HEK293 (cell line): ENCODE measurements around the gene KEAP1.

ENCODE experiments used
- BCL11A ChIP-seq: fragments of 450-650 bp; formaldehyde crosslinking; IDR thresholded peaks from 2 replicates; pipeline ENCODE4 v1.5.1; 2016; ENCODE audit warnings: low read depth, missing biosample characterization, missing genetic modification characterization
- IKZF3 ChIP-seq: fragments of 450-650 bp; IDR thresholded peaks from 2 replicates; pipeline ENCODE4 v1.5.0; 2018; ENCODE audit warnings: missing biosample characterization, mild to moderate bottlenecking, missing genetic modification characterization, moderate library complexity
- SP2 ChIP-seq: fragments of 450-650 bp; formaldehyde crosslinking; IDR thresholded peaks from 2 replicates; pipeline ENCODE4 v1.5.1; 2016; ENCODE audit warnings: missing biosample characterization, missing genetic modification characterization
- TF ChIP-seq, protein P1 (sequence below): fragments of 450-650 bp; formaldehyde crosslinking; IDR thresholded peaks from 2 replicates; pipeline ENCODE4 v1.5.1; 2016; ENCODE audit warnings: missing biosample characterization, missing genetic modification characterization
- TF ChIP-seq, protein P2 (sequence below): fragments of 450-650 bp; formaldehyde crosslinking; IDR thresholded peaks from 2 replicates; pipeline ENCODE4 v1.5.1; 2016; ENCODE audit warnings: missing biosample characterization, missing genetic modification characterization

- TF ChIP-seq, protein P1, sequence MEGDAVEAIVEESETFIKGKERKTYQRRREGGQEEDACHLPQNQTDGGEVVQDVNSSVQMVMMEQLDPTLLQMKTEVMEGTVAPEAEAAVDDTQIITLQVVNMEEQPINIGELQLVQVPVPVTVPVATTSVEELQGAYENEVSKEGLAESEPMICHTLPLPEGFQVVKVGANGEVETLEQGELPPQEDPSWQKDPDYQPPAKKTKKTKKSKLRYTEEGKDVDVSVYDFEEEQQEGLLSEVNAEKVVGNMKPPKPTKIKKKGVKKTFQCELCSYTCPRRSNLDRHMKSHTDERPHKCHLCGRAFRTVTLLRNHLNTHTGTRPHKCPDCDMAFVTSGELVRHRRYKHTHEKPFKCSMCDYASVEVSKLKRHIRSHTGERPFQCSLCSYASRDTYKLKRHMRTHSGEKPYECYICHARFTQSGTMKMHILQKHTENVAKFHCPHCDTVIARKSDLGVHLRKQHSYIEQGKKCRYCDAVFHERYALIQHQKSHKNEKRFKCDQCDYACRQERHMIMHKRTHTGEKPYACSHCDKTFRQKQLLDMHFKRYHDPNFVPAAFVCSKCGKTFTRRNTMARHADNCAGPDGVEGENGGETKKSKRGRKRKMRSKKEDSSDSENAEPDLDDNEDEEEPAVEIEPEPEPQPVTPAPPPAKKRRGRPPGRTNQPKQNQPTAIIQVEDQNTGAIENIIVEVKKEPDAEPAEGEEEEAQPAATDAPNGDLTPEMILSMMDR (tag by site-specific recombination): no peak
- TF ChIP-seq, protein P2, sequence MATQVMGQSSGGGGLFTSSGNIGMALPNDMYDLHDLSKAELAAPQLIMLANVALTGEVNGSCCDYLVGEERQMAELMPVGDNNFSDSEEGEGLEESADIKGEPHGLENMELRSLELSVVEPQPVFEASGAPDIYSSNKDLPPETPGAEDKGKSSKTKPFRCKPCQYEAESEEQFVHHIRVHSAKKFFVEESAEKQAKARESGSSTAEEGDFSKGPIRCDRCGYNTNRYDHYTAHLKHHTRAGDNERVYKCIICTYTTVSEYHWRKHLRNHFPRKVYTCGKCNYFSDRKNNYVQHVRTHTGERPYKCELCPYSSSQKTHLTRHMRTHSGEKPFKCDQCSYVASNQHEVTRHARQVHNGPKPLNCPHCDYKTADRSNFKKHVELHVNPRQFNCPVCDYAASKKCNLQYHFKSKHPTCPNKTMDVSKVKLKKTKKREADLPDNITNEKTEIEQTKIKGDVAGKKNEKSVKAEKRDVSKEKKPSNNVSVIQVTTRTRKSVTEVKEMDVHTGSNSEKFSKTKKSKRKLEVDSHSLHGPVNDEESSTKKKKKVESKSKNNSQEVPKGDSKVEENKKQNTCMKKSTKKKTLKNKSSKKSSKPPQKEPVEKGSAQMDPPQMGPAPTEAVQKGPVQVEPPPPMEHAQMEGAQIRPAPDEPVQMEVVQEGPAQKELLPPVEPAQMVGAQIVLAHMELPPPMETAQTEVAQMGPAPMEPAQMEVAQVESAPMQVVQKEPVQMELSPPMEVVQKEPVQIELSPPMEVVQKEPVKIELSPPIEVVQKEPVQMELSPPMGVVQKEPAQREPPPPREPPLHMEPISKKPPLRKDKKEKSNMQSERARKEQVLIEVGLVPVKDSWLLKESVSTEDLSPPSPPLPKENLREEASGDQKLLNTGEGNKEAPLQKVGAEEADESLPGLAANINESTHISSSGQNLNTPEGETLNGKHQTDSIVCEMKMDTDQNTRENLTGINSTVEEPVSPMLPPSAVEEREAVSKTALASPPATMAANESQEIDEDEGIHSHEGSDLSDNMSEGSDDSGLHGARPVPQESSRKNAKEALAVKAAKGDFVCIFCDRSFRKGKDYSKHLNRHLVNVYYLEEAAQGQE (tag by site-specific recombination): no peak
- TF ChIP-seq SP2 (tag by site-specific recombination): no peak
- no peak for TF ChIP-seq BCL11A (tag by site-specific recombination)
- no peak for TF ChIP-seq IKZF3 (tag by site-specific recombination)
Observed at GRCh38 chr19:10474962-10475451, 28.1 kb downstream of the KEAP1 start.
